RCC 7860 (cell line): Measurements from ENCODE around the gene FBN1.

Experiments
- DNase-seq: peaks from one replicate; pipeline ENCODE4 v3.0.0-alpha.2; 2015; ENCODE audit warnings: low spot score
- FAIRE-seq: peaks from 2 replicates; lab custom pipeline; 2012; peaks lifted over from hg19 to GRCh38; lab: Jason Lieb, UNC

The FBN1 gene

DNA sequence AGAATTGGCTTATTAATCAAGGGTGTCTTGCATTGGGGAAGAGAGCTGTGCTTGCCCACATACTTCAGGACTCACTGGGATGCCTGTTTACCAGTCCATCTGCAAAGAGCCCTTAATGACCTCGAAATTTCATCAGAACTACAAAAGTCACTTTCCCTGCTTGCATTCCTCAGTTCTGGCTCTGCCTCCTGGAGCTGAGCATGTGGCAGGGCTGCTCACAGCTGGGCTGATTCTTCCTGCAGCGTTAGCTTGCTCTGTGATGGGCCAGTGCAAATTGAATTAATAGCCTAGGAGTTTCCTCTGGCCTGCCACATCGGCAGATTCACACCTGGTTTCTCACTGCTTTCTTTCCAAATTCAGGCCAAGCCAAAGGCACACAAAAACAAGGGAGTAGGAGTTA lies 205.4 kb downstream of the FBN1 start:
- DNase-seq (no peak), FAIRE-seq (no peak)

DNA sequence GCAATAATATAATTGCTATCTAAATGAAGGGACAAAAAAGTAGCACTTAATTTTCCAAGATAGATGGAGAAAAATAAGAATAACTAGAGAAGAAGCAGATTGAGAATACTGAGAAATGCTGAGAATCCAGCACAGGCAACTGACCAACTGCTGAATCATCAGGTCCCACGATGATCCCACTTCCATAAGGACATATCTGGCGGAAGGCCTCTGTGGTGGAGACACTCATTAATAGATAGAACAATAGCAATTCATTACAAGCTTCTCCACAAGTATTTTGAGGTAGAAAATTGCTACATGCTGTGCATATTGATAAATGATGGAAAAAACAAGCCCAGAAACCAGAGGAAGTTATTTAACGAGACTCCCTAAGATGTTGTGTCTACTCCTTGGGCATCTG lies 208.3 kb downstream of the FBN1 start:
- no peak for FAIRE-seq
- DNase-seq = no peak

DNA sequence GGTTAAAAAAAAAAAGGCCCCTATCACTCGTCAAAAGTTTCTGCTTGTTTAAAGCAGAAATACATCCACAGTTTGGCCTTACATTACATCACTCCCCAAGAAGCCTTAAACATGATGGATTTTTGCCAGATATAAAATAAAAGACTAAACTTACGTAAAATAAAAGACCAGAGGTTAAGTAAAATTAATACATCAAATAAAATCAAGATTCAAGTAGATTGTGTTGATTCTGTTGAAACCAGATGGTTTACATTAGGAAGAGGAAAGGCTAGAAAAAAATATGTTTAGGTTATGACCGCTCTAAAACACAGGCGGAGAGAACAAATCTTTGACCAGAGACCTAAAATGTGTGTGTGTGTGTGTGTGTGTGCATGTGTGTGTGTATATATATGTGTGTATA lies 210.2 kb downstream of the FBN1 start:
- FAIRE-seq = no peak
- DNase-seq = no peak

DNA sequence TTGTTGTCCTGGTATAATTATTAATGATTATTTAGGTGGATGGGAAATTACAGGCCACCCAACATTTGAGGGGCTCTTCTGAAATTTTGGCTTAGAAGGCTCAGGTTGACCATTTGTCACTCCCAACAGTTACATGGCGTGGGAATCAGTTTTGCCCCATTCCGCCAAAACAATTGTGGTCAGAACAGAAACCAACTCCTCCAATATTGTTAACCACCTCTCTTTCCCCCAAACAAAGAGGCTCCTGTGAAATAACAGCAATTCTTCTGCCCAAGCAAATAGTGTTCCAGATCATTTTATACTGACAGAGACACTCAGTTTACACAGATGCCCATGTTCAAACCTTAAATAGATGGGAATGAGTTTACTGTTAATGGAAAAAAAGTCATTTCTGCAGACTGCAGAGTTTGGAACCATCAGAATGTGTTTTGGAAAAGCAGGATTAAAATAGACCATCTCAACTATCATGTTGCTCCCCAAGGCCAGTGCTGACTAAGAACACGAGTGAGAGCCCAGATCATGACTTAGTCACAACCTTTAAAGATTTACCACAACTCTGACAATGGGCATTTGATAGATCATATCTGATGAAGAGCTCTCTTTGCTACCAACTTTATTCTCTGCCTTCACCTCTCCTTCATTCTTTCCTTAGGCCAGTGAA lies 212.2 kb downstream of the FBN1 start:
- DNase-seq (no peak), FAIRE-seq (no peak)

DNA sequence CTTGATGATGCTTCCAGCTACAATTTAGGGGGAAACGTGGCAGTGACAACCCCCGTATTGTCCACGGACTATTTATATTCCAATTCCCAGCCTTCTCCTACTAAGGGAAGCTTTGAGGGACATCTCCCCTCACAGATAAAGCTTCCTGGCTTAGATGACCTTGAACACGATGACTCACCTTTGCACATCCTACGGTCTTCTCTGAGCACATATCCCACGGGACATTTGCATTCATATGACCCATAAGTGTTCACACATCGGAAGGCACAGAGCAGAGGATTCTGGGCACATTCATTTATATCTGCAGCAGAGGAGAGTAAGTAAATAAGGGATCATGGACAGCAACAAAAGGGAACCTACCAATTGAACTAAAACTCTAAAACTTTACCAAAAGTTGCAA lies 212.8 kb downstream of the FBN1 start:
- DNase-seq = no peak

DNA sequence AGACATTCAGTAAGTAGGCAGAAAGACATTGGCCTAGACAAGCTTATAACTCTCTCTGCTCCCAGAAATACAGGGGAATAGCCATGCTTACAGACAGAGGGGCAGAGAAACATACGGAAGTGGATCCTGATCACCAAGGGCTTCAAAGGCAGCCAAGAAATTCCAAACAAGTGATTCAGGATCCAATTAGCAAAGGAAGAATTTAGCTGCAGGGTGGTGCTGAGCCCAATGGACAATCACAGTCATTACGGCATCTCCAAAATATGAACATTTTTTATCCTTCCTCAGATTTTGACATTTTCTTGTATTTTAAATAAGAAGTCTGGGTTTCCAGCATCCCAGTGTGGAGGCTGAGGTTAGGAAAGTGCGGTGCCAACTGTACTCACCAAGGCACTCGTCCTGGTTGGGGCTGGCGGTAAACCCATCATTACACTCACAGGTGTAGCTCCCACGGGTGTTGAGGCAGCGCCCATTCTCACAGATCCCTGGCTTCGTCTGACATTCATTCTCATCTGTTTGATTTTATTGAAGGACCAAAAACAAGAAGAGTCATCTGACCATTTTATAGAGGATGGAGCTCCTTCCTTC lies 217.5 kb downstream of the FBN1 start:
- FAIRE-seq (no peak), DNase-seq (no peak)

More for the DNA sequence above, 212.8 kb downstream of the FBN1 start:
- no peak for FAIRE-seq

DNA sequence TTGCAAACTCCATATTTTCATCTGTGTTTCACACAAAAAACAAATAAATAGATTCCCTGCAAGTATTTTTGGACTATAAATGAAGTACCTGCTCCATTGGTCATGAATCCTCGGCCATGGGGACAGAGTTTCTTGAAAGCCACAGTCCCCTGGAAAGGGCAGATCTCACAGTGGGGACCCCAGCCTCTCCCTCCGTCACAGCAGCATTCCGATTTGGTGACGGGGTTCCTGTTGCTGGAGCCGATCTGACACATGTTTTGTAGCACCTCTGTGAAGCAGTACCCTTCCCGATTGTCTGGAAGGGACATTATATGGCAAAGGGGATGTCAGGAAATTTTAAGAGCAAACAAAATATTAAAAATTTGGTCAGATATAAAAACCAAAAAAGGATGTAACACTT lies 218.0 kb downstream of the FBN1 start:
- DNase-seq (no peak), FAIRE-seq (no peak)

DNA sequence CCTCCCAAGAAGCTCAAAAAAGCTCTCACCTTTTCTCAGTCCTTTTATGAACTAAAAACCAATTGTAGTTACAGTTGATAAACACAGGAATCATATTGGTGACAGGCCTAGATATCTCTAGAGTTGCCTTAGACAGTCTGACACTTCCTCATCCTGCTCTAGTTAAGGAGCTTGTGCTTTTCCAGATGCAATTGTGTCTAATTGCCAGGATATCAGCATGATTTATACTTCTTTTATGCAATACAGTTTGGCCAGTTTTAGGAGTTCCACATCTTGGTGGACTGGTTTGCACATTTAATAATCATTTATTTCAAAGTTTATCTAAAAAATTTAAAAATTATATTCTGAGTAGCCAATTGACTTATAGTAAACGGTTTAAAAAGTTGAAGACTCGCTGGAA lies 218.6 kb downstream of the FBN1 start:
- FAIRE-seq = no peak
- no peak for DNase-seq

DNA sequence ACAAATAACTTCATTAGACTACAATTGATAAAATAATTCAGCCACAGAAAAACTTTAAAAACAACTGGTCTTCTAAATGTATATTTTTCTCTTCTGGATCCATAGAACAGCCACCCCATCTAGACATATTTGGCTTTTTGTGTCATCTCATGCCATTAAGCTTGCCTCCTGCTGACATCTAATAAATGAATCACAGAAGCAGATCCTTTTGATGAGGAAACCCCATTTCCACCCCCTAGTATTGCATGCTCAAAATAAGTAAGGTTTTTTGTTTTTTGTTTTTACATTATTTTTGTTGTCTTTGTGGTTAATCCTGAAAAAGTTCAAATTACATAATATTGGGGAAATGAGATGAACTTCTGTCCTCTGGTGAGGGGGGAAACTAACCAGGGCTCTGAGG lies 219.5 kb downstream of the FBN1 start:
- FAIRE-seq (no peak), DNase-seq (no peak)

DNA sequence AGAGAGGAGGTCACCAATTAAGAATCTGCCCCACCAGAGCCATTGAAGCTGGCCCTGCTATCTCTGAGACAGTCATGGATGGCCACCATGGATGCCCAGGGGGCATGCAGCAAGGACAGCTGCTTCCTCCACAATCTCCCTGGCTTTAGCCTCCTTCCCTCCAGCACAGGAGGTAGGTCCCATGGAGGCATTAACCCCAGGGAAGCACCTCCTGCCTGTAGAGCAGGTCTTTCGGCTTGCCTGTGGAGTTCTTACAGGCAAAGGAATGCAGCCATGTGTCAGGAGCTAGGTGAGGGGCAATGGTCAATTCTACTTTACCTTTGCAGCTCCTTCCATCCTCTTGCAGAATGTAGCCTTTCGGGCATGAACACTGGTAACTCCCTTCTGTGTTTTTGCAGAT lies 220.5 kb downstream of the FBN1 start:
- FAIRE-seq = no peak
- no peak for DNase-seq

DNA sequence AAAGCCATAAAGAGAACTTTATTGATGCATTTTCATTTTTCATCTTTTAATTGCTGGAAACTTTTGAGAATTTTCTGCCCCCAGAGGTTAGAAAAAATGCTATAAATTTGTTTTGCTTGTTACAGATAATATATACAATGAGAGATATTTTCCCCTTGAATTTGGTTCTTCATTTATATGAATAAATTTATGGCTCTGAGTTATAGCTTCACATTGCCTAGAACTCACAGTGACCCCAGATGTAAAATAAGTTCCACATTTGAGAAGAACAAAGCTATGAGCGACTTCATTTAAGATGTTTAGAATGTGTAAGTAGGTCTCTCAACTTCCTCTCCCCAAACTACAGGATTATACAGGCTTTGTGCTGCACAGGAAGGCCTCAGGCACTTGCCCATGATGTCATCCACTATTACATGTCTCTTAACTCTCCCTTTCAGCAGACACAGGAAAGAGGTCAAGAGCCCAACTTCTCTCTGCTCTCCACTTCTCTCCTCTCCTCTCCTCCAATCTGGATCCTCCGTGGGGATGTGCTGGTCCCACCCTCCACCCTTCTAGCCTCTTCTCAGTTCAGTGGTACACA lies 221.5 kb downstream of the FBN1 start:
- no peak for DNase-seq
- no peak for FAIRE-seq

DNA sequence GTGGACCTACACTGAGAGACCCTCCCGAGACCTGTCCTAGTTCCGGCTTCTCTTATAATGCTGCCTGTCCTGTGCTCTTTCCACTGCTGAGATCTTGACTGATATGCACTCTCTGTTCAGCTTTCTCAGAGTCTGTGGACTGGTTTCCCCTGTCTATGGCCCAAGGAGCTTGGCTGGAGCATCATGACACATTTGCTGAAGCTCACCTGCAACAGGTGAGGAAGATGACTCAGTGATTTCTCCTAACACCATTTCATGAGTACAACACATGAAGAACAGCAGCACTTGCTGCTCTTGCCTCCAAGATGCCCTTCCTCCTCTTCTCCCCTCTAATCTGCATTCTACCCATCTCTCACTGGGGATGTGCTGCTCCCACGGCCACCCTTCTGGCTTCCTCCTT lies 222.2 kb downstream of the FBN1 start:
- DNase-seq (no peak), FAIRE-seq (no peak)

DNA sequence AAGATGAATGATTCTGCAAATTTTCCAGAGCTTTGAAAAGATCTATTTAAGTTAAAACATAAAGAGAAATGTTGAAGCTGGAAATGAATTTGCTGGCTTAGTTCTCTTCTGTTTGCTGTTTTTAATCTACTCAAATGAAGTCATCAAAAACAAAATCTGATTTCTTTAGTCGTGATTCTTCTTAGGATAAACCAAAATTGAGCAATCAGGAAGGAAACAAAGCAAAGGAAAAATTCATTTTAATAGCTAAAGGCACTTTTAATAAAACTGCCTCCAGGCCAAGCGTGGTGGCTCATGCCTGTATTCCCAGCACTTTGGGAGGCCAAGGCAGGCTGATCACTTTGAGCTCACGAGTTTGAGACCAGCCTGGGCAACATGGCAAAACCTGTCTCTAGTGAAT lies 223.1 kb downstream of the FBN1 start:
- FAIRE-seq (no peak), DNase-seq (no peak)

DNA sequence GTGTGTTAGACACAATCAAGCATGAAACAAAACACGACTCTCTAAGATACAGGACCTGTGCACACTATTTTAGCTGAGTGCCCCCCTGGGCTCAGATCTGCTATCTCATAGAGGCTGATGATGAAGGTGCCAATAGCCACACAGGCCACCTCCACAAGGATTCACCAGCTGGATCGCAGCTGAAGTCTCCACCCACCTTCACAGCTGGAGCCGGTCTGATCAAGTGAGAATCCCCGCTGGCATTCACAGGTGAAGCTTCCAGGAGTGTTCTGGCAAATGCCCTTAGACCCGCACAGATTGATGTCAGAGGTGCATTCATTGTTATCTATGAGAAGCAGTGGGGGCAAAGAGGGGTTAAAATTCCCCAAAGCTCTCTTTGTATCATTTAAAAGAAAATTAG lies 224.1 kb downstream of the FBN1 start:
- DNase-seq (no peak), FAIRE-seq (no peak)

DNA sequence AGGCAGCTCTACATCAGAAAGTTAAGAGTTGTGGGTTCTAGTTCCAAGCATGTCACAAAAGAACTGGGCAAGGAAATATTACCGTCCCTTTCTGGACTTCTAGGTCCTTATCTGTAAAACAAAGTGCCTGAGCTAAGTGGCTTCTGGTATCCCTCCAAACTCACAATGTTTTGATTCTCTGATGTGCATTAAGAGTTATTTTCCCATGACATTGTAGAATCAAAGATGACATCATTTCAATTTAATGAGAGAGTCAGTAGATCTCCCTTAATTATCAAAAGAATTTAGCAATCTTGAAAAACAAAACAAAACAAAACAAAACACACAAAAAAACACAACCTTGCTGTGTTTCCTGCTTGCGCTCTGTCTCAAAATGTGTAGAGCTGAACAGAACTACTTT lies 225.6 kb downstream of the FBN1 start:
- FAIRE-seq = no peak

DNA sequence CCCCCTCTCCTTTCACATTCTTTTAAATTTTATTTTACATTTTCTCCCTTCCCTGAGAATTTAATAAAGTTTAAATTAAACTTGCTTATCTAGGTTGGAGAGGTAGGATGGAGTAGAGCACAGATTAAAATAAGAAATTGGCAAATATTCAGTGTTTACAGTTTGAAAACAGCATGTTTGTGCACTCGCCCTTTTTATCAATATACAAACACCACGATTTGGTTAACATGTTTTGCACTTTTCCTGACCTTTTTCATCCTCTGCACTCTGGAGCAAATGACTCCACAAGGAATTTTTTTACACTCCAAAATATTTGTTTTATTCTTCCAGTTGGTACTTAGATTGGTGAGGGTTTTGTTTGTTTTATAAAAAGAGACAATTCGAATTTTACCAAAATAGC lies 227.2 kb downstream of the FBN1 start:
- FAIRE-seq = no peak
- DNase-seq = no peak

More for the DNA sequence above, 225.6 kb downstream of the FBN1 start:
- DNase-seq = no peak

DNA sequence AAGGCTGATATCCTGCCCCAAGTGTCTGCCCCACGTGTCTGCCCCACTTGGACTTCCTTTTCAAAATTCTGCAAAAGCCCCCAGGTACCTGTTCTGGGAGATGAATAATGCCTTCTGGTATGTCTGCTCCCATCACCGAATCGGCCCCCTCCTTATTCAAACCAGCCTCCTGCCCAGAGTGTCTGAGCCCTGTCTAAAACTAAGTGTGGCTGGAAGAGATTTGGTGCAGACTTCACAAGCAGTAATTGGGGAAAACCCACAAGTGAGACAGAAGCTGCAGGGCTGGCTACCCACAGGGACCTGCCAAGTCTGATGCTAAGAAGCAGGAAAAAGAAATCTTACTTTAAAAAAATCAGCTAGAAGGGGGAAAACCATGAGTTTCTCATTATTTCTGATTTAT lies 229.2 kb downstream of the FBN1 start:
- DNase-seq = no peak
- no peak for FAIRE-seq

DNA sequence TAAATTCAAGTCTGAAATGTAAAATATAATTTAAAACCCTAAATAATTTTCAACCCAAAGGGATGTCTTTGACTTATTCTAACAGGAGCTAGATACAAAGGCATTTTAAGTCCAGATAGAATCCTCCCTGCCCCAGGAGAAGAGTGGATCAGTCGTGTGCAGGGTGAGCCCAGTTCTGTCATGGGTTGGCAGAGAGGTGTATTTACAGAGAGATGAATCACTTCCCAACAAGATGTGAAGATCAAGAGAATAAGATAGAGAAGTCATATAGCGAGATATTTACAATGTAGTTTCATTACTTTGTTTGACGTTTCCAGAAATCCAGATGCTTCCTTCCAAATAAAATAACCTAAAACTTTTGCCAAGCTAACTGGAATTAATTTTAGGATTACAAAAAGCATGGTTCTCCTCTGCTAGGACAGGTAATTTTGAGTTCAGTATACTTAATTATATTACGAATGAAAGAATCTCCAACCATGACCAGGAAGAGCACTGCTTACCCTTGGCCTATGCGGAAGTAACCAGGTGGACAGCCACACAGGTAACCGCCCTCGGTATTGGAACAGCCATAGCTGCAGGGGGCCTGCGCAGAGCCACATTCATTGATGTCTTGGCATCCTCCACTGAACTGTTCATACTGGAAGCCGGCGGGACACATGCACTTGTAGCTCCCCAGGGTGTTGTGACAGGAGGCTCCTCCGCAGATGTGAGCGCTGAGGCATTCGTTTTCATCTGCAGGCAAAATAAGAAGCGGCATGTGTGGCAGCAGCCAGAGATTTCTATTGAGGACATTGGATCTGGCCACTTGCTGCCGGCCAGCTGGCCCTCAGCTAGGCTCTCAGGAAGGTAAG lies 230.2 kb downstream of the FBN1 start:
- no peak for FAIRE-seq

DNA sequence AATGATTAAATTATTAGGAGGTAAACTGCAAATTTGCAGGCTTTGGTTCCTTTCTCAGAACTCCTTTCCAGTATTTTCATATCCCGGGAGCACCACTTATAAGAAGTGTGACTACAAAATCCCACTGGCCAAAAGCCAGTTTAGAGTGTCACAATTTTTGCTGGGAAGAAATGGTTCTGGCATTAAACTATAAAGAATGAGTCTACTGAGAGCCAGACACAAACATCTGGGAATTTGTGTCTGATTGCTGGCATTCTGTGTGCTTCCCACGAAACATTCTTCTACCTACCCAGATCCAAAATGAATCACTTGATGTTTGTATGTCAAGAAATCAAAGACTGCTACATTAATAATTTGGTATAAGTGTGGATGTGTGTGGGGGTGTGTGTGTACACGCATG lies 231.5 kb downstream of the FBN1 start:
- FAIRE-seq (no peak), DNase-seq (no peak)

More for the DNA sequence above, 230.2 kb downstream of the FBN1 start:
- no peak for DNase-seq

DNA sequence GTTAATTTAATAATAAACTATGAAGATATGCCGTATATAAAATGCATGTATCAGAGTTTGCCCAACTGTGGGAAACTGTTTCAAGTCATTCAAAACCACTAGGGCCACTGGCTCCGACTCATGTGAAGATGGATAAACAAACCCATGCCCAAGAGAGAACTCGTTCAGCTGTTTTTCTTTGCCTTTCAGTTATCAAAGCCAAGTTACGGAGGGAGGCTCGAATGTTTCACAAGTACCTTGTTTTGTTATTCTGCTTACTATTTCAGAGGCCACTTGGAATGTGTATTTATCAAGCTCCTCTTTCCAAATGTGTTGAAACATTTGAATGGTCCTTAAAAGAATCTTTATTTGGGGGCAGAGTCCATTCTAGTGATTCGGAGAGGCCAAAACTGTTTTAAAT lies 232.2 kb downstream of the FBN1 start:
- no peak for DNase-seq
- no peak for FAIRE-seq

DNA sequence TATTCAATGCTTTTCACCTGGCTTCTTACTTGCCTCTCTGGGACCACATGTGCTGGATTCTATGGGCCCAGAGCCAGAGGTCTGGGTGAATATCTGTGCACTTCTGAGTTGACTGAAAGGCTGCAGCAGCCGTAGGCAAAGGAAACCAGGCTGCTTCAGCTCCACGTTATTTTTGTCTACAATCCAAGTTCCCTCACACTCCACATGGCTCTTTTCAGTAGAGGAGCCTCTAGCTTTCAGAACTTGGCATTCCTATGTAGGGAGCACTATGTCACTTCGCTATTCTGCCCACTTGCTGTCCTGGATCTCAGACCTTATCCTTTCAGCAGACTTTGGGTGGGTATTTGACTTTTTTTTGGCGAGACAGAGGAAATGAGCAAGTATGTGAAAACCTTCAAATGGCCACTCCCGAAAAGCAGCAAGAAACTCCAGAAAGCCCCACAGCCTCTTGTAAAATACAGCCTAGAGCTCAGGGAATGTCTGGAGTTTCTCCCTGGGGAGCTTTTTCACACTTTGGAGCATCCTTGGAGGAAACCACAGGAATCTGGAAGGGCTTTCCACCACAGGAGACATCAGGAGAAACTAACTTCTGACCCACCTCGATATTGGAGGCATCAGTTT lies 233.4 kb downstream of the FBN1 start:
- DNase-seq = no peak
- no peak for FAIRE-seq
